Smooth muscle cell (in vitro differentiated cells): Measurements from ENCODE around the gene NR1H2. TPM values are rescaled to one million over a fixed set of nuclear protein-coding genes. Genes with fewer than 3 reads are reported as not detected.

Experiments used
- DNase-seq: peaks from one replicate; lab custom pipeline; 2025; ENCODE audit not compliant: unreplicated experiment; lab: John Stamatoyannopoulos, UW
- H2AFZ ChIP-seq: fragments of 200-600 bp; sonication (generic); 2 replicates; pipeline ENCODE4 v1.6.0; 2016; ENCODE audit warnings: antibody characterized with exemption, low read depth, mild to moderate bottlenecking
- H3F3A ChIP-seq: fragments of 200-600 bp; sonication (generic); 2 replicates; pipeline ENCODE4 v1.6.0; 2017; ENCODE audit warnings: antibody characterized with exemption, low read depth
- H3K27ac ChIP-seq: fragments of 200-600 bp; sonication (generic); 2 replicates; pipeline ENCODE4 v1.5.1; 2016; ENCODE audit warnings: low read depth, mild to moderate bottlenecking
- H3K27me3 ChIP-seq: fragments of 200-600 bp; sonication (generic); 2 replicates; pipeline ENCODE4 v1.6.1; 2016; ENCODE audit warnings: low read depth, mild to moderate bottlenecking
- H3K36me3 ChIP-seq: fragments of 200-600 bp; sonication (generic); 2 replicates; pipeline ENCODE4 v1.5.1; 2016; ENCODE audit warnings: low read depth
- H3K4me1 ChIP-seq: fragments of 200-600 bp; sonication (generic); 2 replicates; pipeline ENCODE4 v1.5.1; 2016; ENCODE audit warnings: low read depth
- H3K4me2 ChIP-seq: fragments of 200-600 bp; sonication (generic); 2 replicates; pipeline ENCODE4 v1.6.0; 2016; ENCODE audit warnings: mild to moderate bottlenecking
- H3K4me3 ChIP-seq: fragments of 200-600 bp; sonication (generic); 2 replicates; pipeline ENCODE4 v1.5.1; 2016; ENCODE audit warnings: mild to moderate bottlenecking
- H3K79me2 ChIP-seq: fragments of 200-600 bp; sonication (generic); 2 replicates; pipeline ENCODE4 v1.6.0; 2016; ENCODE audit warnings: low read depth, mild to moderate bottlenecking
- H3K9ac ChIP-seq: fragments of 200-600 bp; sonication (generic); 2 replicates; pipeline ENCODE4 v1.6.0; 2016; ENCODE audit warnings: low read depth
- H3K9me3 ChIP-seq: fragments of 200-600 bp; sonication (generic); replicated peaks from 2 replicates; pipeline ENCODE4 v1.5.1; 2016; ENCODE audit warnings: low read depth
- H4K20me1 ChIP-seq: fragments of 200-600 bp; sonication (generic); 2 replicates; pipeline ENCODE4 v1.6.0; 2016; ENCODE audit warnings: low read depth
- WGBS: methylation state at CpG from one replicate; pipeline ENCODE4 v1.1.7; 2016; ENCODE audit warnings: low lambda C conversion rate; 5-methylcytosine and 5-hydroxymethylcytosine counted together
- polyA plus RNA-seq: library from polyadenylated mRNA; unstranded; fragments of >200 nt; fragmentation: Nextera tagmentation; extraction: Ambion mirVana; gene quantifications from 2 replicates; pipeline ENCODE4 v1.2.1, GENCODE V29; 2016
- total RNA-seq: library from RNA; depleted of rRNA; stranded (reverse); fragments of >200 nt; gene quantifications from 2 replicates; pipeline ENCODE4 v1.2.3, GENCODE V29; 2014
- TF ChIP-seq, protein P1 (sequence below): fragments of 200-600 bp; sonication (generic); IDR thresholded peaks from 2 replicates; pipeline ENCODE4 v1.5.1; 2017; ENCODE audit warnings: borderline replicate concordance, mild to moderate bottlenecking, antibody characterized with exemption; ENCODE audit not compliant: insufficient read depth, poor library complexity, severe bottlenecking

The NR1H2 gene
- total and polyA plus RNA-seq, 2 experiments from 2014 or later, result 39.5 to 69.7 TPM

DNA sequence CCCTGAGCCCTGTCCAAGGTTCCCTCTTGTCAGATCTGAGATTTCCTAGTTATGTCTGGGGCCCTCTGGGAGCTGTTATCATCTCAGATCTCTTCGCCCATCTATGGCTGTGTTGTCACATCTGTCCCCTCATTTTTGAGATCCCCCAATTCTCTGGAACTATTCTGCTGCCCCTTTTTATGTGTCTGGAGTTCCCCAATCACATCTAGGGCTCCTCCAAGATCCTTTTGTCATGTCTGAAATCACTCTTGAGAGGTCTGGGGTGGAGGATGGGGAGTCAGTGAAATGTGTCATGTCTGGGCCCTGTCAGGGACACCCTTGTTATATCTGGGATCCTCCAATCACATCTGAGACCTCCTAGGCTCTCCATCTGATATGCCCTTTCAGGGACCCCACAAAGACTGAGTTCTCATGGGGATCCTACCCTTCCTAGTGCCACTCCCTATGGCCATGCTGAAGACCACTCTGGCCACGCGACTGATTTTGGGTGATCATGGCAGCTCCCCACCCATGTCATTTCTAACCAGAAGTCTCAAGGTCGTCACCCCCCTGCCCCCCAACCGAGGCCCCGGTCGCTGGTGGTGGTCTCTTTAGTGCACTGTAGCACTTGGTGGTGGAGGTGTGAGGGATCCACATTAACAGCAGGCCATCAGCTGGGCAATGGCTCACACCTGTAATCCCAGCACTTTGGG is 52.7 kb downstream of the NR1H2 start:
- H2AFZ ChIP-seq, result no peak overlapping the region
- no peaks in the 10 kb centered on the region for H3K36me3 ChIP-seq
- no peaks in the 10 kb centered on the region for H3K79me2 ChIP-seq
- H3F3A ChIP-seq, result no peaks in the 10 kb centered on the region
- H3K4me2 ChIP-seq, result no peak overlapping the region
- no peaks in the 10 kb centered on the region for H4K20me1 ChIP-seq
- no peak overlapping the region for H3K9ac ChIP-seq
- no peaks in the 10 kb centered on the region for H3K9me3 ChIP-seq
- H3K4me3 ChIP-seq, result no peak overlapping the region
- H3K27ac ChIP-seq, result no peak overlapping the region
- peaks cover 9% of the 10 kb centered on the region for H3K4me1 ChIP-seq
- DNase-seq, result no peak
- TF ChIP-seq, protein P1, sequence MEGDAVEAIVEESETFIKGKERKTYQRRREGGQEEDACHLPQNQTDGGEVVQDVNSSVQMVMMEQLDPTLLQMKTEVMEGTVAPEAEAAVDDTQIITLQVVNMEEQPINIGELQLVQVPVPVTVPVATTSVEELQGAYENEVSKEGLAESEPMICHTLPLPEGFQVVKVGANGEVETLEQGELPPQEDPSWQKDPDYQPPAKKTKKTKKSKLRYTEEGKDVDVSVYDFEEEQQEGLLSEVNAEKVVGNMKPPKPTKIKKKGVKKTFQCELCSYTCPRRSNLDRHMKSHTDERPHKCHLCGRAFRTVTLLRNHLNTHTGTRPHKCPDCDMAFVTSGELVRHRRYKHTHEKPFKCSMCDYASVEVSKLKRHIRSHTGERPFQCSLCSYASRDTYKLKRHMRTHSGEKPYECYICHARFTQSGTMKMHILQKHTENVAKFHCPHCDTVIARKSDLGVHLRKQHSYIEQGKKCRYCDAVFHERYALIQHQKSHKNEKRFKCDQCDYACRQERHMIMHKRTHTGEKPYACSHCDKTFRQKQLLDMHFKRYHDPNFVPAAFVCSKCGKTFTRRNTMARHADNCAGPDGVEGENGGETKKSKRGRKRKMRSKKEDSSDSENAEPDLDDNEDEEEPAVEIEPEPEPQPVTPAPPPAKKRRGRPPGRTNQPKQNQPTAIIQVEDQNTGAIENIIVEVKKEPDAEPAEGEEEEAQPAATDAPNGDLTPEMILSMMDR, result no peak
- H3K27me3 ChIP-seq, result no peaks in the 10 kb centered on the region
- 87% methylated on average over 7 of the region's 7 CpGs for WGBS

DNA sequence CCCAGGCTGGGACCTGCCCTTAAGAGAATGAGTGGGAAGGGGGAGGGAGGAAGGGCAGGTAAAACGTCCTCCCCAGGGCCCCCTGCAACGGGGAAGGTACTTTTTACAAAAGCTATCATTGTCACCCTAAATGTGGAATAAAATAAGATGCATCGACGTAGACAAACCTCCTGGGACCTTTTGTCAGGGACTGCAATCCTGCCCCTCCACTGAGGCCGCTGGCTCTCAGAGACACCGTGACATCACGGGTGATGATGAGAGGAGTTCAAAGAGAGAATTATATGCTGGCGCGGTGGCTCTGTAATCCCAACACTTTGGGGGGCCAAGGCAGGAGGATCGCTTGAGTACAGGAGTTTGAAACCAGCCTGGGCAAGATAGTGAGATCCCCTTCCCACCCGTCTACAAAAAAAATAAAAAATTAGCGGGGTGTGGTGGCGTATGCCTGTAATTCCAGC is 54.7 kb downstream of the NR1H2 start:
- H3K27me3 ChIP-seq, result no peaks in the 10 kb centered on the region
- no peak for DNase-seq
- no peak overlapping the region for H3K9ac ChIP-seq
- H4K20me1 ChIP-seq, result no peaks in the 10 kb centered on the region
- no peaks in the 10 kb centered on the region for H3K36me3 ChIP-seq
- peak overlapping the region; percentile 90 for H3K4me2 ChIP-seq
- H2AFZ ChIP-seq, result peak overlapping the region; percentile 90
- peak overlapping the region; percentile 73 for H3K4me3 ChIP-seq
- TF ChIP-seq, protein P1, result no peak
- H3K9me3 ChIP-seq, result no peaks in the 10 kb centered on the region
- H3K27ac ChIP-seq, result no peak overlapping the region
- peaks cover 9% of the 10 kb centered on the region for H3K4me1 ChIP-seq
- WGBS, result 58% methylated on average over 13 of the region's 13 CpGs
- H3K79me2 ChIP-seq, result no peaks in the 10 kb centered on the region
- H3F3A ChIP-seq, result no peaks in the 10 kb centered on the region

DNA sequence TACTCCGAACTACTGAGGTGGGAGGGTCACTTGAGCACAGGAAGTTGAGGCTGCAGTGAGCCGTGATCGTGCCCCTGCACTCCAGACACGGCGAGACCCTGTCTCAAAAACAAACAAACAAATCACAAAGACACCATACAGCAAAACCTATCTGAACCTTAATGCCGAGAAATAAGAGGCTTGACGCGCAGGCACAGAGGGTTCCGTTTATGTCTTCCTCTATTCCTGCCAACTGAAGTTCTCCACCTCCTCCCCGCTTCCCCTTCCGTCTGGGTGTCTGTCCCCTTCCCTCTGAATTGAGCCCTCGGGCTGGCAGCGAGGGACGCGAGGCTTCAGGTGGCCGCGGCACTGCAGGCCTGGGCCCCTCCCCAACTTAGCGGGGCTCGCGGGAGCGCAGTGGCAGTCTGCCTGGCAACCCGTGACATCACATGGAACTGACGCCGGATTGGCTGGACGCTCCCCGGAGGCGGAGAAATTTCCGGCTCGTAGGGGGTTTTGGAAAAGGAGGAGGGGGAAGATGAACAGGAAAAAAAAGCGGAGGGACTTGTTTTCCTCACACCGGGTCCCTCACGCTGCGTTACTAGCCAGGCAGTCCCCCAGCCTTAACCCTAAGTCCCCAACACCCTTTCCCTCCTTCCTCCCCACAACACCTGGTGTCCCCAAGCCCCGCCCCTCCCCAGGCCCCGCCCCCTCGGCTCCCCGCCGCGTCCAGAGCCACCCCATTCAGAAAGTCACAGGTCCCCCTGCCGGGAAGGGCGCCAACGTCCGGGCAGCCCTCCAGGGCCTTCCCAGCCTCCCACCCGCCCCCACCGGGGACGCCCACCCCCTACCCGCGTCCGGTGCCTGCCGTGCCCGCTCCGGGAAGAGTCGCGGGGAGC is 55.3 kb downstream of the NR1H2 start:
- peak overlapping the region; percentile 69 for H3K9ac ChIP-seq
- DNase-seq, result peak; percentile 78

More for the DNA sequence above, 55.3 kb downstream of the NR1H2 start:
- TF ChIP-seq, protein P1, result no peak
- Histone ChIP-seq H3K4me2 (peak overlapping the region; percentile 90), H3K79me2 (no peaks in the 10 kb centered on the region), H3K27me3 (no peaks in the 10 kb centered on the region), H3F3A (no peaks in the 10 kb centered on the region), H3K4me3 (peak overlapping the region; percentile 73), H2AFZ (peak overlapping the region; percentile 90), H3K4me1 (peaks cover 9% of the 10 kb centered on the region), H3K27ac (no peak overlapping the region), H3K9me3 (no peaks in the 10 kb centered on the region), H3K36me3 (no peaks in the 10 kb centered on the region), H4K20me1 (no peaks in the 10 kb centered on the region)
- 5% methylated on average over 42 of the region's 54 CpGs for WGBS
